HFFc6 (cell line): ENCODE data around the gene TAGLN2. TPM values are rescaled to one million over a fixed set of nuclear protein-coding genes. Genes with fewer than 3 reads are reported as not detected.

Experiments
- DNase-seq: peaks from one replicate; pipeline ENCODE4 v3.0.0-alpha.2; 2018
- H3K27ac Mint-ChIP-seq: 2 replicates; pipeline ENCODE4 v1.8.0; 2020; ENCODE audit warnings: mild to moderate bottlenecking, mixed read lengths
- H3K27me3 Mint-ChIP-seq: 2 replicates; pipeline ENCODE4 v1.8.0; 2021; ENCODE audit warnings: mild to moderate bottlenecking, moderate library complexity, mixed read lengths; ENCODE audit not compliant: insufficient read depth
- H3K36me3 Mint-ChIP-seq: 2 replicates; pipeline ENCODE4 v1.8.0; 2021; ENCODE audit warnings: low read depth, mixed read lengths
- H3K4me1 Mint-ChIP-seq: 2 replicates; pipeline ENCODE4 v1.8.0; 2020; ENCODE audit warnings: low read depth, mixed read lengths
- H3K4me3 Mint-ChIP-seq: 2 replicates; pipeline ENCODE4 v1.8.0; 2020; ENCODE audit warnings: mild to moderate bottlenecking, moderate library complexity, mixed read lengths
- H3K9me3 Mint-ChIP-seq: 2 replicates; pipeline ENCODE4 v1.8.0; 2020; ENCODE audit warnings: mild to moderate bottlenecking, mixed read lengths
- total RNA-seq, 6 experiments: library from RNA; stranded (reverse); fragmentation: NEBNext Ultra II Directional; extraction: Animal tissue kit (Norgen Biotek cat#: 25700); gene quantifications; 2 replicates in 1 of 6; 3 replicates in 5 of 6; pipeline ENCODE4 v1.2.3, GENCODE V29; 2021
- TF ChIP-seq, protein P1 (sequence below): fragments of 200-600 bp; sonication (generic); IDR thresholded peaks from 2 replicates; pipeline ENCODE4 v1.5.0; 2021; ENCODE audit warnings: antibody characterized with exemption, mild to moderate bottlenecking

Gene TAGLN2
- total RNA-seq, 6 experiments from 2014 or later, result 560 to 914 (median 815) TPM

DNA sequence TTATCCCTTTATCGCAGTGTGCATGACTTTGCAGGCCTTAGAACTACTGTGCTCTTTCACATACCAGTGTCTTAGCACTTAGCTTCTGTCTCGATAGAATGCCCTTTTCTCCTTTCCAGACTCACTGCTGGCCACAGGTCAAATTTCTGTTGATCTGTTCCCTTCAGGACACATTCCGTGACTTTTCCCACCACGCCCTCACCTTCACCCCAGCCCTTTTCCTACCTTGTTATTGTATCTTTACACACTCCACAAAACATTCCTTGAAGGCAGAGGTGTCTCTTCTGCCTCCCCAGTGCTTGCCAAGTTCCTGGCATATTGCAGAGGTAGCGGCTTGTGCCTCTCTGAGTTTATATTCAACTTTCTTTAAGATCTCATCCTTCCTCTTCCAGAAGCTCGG, 23.8 kb upstream of the TAGLN2 start:
- Mint-ChIP-seq H3K27me3 (peaks cover 47% of the 10 kb centered on the region), H3K4me3 (no peak overlapping the region), H3K27ac (no peak overlapping the region), H3K9me3 (no peaks in the 10 kb centered on the region), H3K4me1 (peaks cover 16% of the 10 kb centered on the region), H3K36me3 (no peaks in the 10 kb centered on the region)
- TF ChIP-seq, protein P1, sequence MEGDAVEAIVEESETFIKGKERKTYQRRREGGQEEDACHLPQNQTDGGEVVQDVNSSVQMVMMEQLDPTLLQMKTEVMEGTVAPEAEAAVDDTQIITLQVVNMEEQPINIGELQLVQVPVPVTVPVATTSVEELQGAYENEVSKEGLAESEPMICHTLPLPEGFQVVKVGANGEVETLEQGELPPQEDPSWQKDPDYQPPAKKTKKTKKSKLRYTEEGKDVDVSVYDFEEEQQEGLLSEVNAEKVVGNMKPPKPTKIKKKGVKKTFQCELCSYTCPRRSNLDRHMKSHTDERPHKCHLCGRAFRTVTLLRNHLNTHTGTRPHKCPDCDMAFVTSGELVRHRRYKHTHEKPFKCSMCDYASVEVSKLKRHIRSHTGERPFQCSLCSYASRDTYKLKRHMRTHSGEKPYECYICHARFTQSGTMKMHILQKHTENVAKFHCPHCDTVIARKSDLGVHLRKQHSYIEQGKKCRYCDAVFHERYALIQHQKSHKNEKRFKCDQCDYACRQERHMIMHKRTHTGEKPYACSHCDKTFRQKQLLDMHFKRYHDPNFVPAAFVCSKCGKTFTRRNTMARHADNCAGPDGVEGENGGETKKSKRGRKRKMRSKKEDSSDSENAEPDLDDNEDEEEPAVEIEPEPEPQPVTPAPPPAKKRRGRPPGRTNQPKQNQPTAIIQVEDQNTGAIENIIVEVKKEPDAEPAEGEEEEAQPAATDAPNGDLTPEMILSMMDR, result no peak
- no peak for DNase-seq

DNA sequence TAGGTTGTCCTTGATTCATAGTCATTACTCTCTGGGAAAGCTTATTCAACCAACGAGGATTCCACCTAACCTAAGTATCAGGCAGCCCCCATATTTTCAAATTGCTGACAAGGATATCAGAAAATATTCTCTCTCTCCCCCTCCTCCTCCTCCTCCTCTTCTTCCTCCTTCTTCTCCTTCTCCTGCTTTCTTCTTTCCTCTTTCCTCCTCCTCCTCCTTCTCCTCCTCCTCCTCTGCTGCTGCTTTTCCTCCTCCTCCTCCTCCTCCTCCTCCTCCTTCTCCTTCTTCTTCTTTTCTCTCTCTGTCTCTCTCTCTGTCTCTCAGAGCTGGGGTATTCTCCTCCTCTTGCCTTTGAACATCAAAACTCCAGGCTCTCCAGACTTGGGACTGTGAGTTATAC, 22.6 kb upstream of the TAGLN2 start:
- H3K4me1 Mint-ChIP-seq, result peaks cover 9% of the 10 kb centered on the region; the same call in 1 of the 2 replicates
- H3K27me3 Mint-ChIP-seq, result peaks cover 48% of the 10 kb centered on the region
- TF ChIP-seq, protein P1, result no peak
- no peaks in the 10 kb centered on the region for H3K9me3 Mint-ChIP-seq
- H3K4me3 Mint-ChIP-seq, result no peak overlapping the region
- no peak for DNase-seq
- no peaks in the 10 kb centered on the region for H3K36me3 Mint-ChIP-seq
- no peak overlapping the region for H3K27ac Mint-ChIP-seq

- Mint-ChIP-seq H3K27ac (no peak overlapping the region), H3K4me3 (peak overlapping the region; percentile 49; the same call in 1 of the 2 replicates), H3K4me1 (peaks cover 9% of the 10 kb centered on the region; the same call in 1 of the 2 replicates), H3K27me3 (peaks cover 40% of the 10 kb centered on the region), H3K36me3 (no peaks in the 10 kb centered on the region), H3K9me3 (no peaks in the 10 kb centered on the region)
- DNase-seq, result no peak
- TF ChIP-seq, protein P1, result no peak
Observed at GRCh38 chr1:159946242-159947187, 21.2 kb upstream of the TAGLN2 start.

DNA sequence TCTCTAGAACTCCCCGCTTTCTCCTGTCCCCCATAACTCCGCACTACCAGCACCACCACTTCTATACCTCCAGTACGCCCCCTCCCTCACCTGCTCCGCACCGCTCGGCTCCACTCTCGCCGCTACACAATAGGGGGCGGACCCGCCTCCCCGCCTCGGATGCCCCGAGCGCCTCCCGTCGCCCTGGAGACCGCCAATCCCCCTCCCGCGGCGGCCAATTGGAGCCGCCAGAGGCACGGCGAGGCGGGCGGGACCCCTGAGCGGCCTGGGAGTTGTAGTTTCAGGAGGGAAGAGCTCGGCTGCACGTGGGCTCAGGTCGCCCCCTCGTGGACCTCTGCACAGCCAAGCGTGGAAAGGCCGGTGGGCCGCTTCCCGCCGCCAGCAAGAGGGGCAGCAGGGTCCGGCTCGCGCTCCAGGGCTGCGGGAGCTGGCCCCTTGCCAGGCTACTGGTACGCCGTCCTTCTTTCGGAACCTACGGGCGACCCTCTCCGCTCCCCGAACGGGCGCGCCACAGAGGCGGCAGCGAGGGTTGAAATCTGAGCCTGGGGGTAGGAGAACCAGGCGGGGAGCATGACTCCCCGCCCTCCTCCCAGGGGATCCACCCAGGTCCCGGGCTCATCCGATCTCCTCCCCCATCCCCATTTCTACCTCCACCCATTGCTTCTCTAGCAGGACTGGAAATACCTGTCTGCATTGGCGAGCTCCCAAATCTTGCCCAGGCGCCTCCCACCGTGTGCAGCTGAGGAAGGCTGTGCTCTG, 20.4 kb upstream of the TAGLN2 start, which contains the start of gene IGSF9:
IGSF9 (minus strand) TSS at position 131 of the 759 bp plus-strand sequence. CDS start 2,159 bp downstream, outside the sequence.
- H3K36me3 Mint-ChIP-seq, result no peaks in the 10 kb centered on the region
- TF ChIP-seq, protein P1, result peak; percentile 65
- H3K9me3 Mint-ChIP-seq, result no peaks in the 10 kb centered on the region
- H3K4me3 Mint-ChIP-seq, result peak within 1 kb of the TSS; percentile 71
- DNase-seq, result peak; percentile 6
- peaks cover 41% of the 10 kb centered on the region for H3K27me3 Mint-ChIP-seq
- peaks cover 9% of the 10 kb centered on the region; the same call in 1 of the 2 replicates for H3K4me1 Mint-ChIP-seq
- no peak within 1 kb of the TSS for H3K27ac Mint-ChIP-seq

DNA sequence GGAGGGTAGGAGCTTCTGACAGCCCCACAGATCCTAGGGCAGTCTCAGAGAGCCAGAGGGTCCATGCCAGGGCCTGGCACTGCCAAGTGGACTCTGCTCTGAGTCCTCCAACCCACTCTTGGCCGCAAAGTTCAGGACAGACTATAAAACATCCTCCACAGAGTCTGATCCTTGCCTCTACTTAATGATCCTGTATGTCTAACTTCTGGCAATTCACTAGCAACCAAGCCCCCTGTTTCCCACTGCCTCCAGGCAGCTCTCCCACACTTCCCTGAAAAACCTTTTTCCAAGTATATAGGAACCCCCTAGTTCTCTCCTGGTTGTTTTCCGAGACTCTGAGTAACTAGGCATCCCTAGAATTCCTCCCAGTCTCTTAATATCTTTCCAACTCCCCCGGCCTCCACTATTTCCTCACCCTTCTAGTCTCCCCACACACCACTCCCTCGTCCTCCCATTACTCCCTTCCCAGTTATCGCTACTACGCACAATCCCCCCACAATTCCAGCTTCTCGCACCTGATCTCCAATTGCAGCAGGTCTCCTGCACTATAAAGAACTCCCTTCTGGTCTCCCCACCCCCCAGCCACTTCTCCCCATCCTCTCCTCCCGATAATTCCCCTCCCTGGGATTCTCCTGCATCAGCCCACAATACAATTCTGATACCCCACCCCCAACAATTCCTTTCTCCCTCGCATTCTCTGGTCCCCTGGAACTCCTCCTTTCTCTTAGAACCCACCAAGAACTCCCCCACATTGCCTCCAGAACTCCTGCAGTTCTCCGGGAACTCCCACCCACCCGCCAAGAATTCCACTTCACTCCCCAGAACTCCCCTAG, 19.5 kb upstream of the TAGLN2 start:
- Mint-ChIP-seq H3K36me3 (no peaks in the 10 kb centered on the region), H3K4me3 (peak overlapping the region; percentile 71), H3K4me1 (peaks cover 9% of the 10 kb centered on the region; the same call in 1 of the 2 replicates), H3K9me3 (no peaks in the 10 kb centered on the region), H3K27ac (no peak overlapping the region), H3K27me3 (peaks cover 42% of the 10 kb centered on the region)
- TF ChIP-seq, protein P1, result no peak
- DNase-seq, result no peak
